H1 (cell line): Measurements from ENCODE around the gene DYNC2I2. TPM values are rescaled to one million over a fixed set of nuclear protein-coding genes. Genes with fewer than 3 reads are reported as not detected.

ENCODE experiments used
- KDM1A ChIP-seq: fragments of 200-600, 300-600 bp; sonication (generic); IDR thresholded peaks from 2 replicates; pipeline ENCODE4 v1.7.1; 2016; ENCODE audit warnings: mild to moderate bottlenecking, low read length, borderline replicate concordance
- polyA plus RNA-seq, 7 experiments: library from polyadenylated mRNA; depleted of rRNA in 3 of 7; stranded (reverse) in 5 of 7; unstranded in 2 of 7; fragments of >200 nt in 5 of 7; fragments of 200-250 nt in 2 of 7; gene quantifications; 1 replicate in 5 of 7; 2 replicates in 1 of 7; 4 replicates in 1 of 7; pipeline versions ENCODE4 v1.2.1 to v1.2.3, GENCODE V29; 2011 to 2013; ENCODE audit warnings: missing spikeins in 2 of 7, mixed read lengths in 2 of 7
- total RNA-seq: library from RNA; stranded (reverse); fragmentation: NEBNext Ultra II Directional; extraction: Animal tissue kit (Norgen Biotek cat#: 25700); gene quantifications from 2 replicates; pipeline ENCODE4 v1.2.1, GENCODE V29; 2021
- TF ChIP-seq, protein P1 (sequence below): IDR thresholded peaks from 2 replicates; pipeline ENCODE4 v1.6.1; 2011; ENCODE audit warnings: low read depth, mild to moderate bottlenecking, low read length; ENCODE audit not compliant: insufficient read depth
- TF ChIP-seq, protein P2 (sequence below): IDR thresholded peaks from 2 replicates; pipeline ENCODE4 v1.6.1; 2011; ENCODE audit warnings: low read length, improper control_type of control experiment

DYNC2I2 gene
- total and polyA plus RNA-seq, 2 of the 8 experiments (the other 6 are each of a cell fraction or from before 2014, with no cell fraction given) = 58.0 to 78.5 TPM

DNA sequence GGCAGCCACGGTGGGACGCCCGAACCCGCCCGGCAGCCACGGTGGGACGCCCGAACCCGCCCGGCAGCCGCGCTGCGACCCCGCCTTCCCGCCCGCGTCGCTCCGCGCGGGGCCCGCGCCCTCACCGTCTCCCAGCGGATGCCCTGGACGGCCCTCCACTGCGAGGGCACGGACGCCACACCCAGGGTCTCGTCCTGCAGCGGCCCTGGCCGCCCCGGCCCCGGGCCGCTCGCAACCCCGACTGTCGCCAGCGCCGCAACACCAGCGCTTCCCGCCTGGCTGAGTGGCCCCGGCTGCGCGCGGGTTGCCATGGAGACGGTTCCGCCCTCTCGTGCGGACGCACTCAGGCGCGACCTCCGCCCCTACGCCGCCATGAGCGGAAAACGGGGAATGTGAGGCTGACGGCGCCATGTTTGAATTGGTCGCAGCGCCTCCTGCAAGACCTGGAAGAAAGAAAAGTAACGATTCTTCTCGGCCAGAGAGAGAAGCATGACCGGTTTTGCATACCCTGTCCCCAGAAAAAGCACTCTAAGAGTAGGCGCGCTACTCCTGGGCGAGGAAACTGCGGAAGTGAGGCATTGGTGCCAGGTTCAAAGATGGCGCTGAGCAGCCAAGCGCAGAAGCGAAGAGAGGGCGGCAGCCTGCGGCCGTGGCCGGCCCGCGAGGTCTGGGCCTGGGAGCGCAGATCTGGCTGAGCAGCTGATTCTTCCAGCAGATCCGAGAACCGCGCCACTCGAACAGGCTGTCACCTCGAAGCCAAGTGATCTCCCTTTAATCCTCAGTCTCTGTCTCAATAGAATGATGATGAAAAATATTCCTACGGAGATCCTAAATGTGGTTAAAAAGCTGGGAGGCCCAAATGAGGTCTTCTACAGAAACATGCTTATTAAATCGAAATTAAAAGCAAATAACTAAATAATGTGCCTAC, at the start of gene DYNC2I2 (continued):
- TF ChIP-seq, protein P1, sequence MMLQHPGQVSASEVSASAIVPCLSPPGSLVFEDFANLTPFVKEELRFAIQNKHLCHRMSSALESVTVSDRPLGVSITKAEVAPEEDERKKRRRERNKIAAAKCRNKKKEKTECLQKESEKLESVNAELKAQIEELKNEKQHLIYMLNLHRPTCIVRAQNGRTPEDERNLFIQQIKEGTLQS = no peak
- TF ChIP-seq, protein P2, sequence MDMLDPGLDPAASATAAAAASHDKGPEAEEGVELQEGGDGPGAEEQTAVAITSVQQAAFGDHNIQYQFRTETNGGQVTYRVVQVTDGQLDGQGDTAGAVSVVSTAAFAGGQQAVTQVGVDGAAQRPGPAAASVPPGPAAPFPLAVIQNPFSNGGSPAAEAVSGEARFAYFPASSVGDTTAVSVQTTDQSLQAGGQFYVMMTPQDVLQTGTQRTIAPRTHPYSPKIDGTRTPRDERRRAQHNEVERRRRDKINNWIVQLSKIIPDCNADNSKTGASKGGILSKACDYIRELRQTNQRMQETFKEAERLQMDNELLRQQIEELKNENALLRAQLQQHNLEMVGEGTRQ = no peak
- no peak for TF ChIP-seq KDM1A
